Stomach (tissue), 4 donors: ENCODE data around the gene MUC7.

Experiments
- CTCF ChIP-seq, 7 experiments: fragments of 450-650 bp in 4 of 7; fragments of 200-600 bp in 3 of 7; sonication (generic) in 3 of 7; IDR thresholded peaks; one replicate each; pipeline ENCODE4 v1.5.1; 2016 to 2019; ENCODE audit warnings: antibody characterized with exemption in 7 of 7, control low read depth in 2 of 7, mild to moderate bottlenecking in 1 of 7
- EP300 ChIP-seq: sonication (generic); formaldehyde crosslinking; IDR thresholded peaks from one replicate; pipeline ENCODE4 v1.6.1; 2017; ENCODE audit warnings: antibody characterized with exemption
- POLR2A ChIP-seq, 4 donors: fragments of 450-650 bp; IDR thresholded peaks; one replicate each; pipeline ENCODE4 v1.6.1; 2016; ENCODE audit warnings: antibody characterized with exemption in 4 of 4, control low read depth in 2 of 4, mild to moderate bottlenecking in 1 of 4, moderate library complexity in 1 of 4

- no peak for TF ChIP-seq POLR2A (IDR thresholded peaks at IDR 0.05)
- no peak for TF ChIP-seq CTCF (IDR thresholded peaks at IDR 0.05)
- no peak for TF ChIP-seq EP300
These were observed 50.6 kb downstream of the MUC7 start for GRCh38 chr4:70522626-70523025.
